HL-60 (cell line): ENCODE results near the gene SNAPC5.

Experiments
- DNase-seq, 2 experiments: peaks; one replicate each; pipeline ENCODE4 v3.0.0-alpha.2; 2010 to 2020; ENCODE audit warnings: low read depth in 1 of 2, low spot score in 1 of 2
- H3K27ac ChIP-seq: fragments of 250-450 bp; sonication (Bioruptor Pico); replicated peaks from 2 replicates; pipeline ENCODE4 v1.5.1; 2020; ENCODE audit warnings: mild to moderate bottlenecking, moderate library complexity
- H3K27me3 ChIP-seq: fragments of 250-450 bp; sonication (Bioruptor Pico); 2 replicates; pipeline ENCODE4 v1.5.1; 2021; ENCODE audit warnings: mild to moderate bottlenecking, moderate library complexity; ENCODE audit not compliant: insufficient read depth, poor library complexity, severe bottlenecking
- H3K4me3 ChIP-seq: replicated peaks from 2 replicates; pipeline ENCODE4 v1.5.1; 2011; ENCODE audit warnings: mild to moderate bottlenecking, control low read depth, low read length; ENCODE audit not compliant: insufficient read depth
- CTCF ChIP-seq: IDR thresholded peaks from one replicate; pipeline ENCODE4 v1.5.1; 2011; ENCODE audit warnings: low read length, control low read depth, inconsistent platforms; ENCODE audit not compliant: insufficient read depth
- GABPA ChIP-seq: IDR thresholded peaks from 2 replicates; pipeline ENCODE4 v1.6.1; 2012; ENCODE audit warnings: low read depth
- POLR2AphosphoS5 ChIP-seq: IDR thresholded peaks from 2 replicates; pipeline ENCODE4 v1.6.1; 2012; ENCODE audit warnings: low read depth
- REST ChIP-seq: IDR thresholded peaks from 2 replicates; pipeline ENCODE4 v1.6.1; 2012; ENCODE audit warnings: low read depth; ENCODE audit not compliant: insufficient replicate concordance
- SPI1 ChIP-seq: IDR thresholded peaks from 2 replicates; pipeline ENCODE4 v1.6.1; 2012; ENCODE audit warnings: low read depth, mild to moderate bottlenecking, borderline replicate concordance

Gene SNAPC5

GRCh38 chr15:66482539-66482938, 15.0 kb downstream of the SNAPC5 start:
- Histone ChIP-seq H3K4me3 (no peak overlapping the region), H3K27me3 (no peaks in the 10 kb centered on the region), H3K27ac (no peak overlapping the region)
- TF ChIP-seq POLR2AphosphoS5, result no peak
- no peak for TF ChIP-seq REST
- no peak for TF ChIP-seq CTCF
- no peak for TF ChIP-seq SPI1
- no peak for TF ChIP-seq GABPA
- DNase-seq, result no peak

GRCh38 chr15:66481107-66481856, 16.3 kb downstream of the SNAPC5 start:
- Histone ChIP-seq H3K27me3 (no peaks in the 10 kb centered on the region), H3K4me3 (no peak overlapping the region), H3K27ac (no peak overlapping the region)
- no peak for DNase-seq
- no peak for TF ChIP-seq GABPA
- no peak for TF ChIP-seq POLR2AphosphoS5
- no peak for TF ChIP-seq REST
- no peak for TF ChIP-seq SPI1
- no peak for TF ChIP-seq CTCF

GRCh38 chr15:66480267-66480666, 17.3 kb downstream of the SNAPC5 start:
- no peak for TF ChIP-seq POLR2AphosphoS5
- no peak for TF ChIP-seq GABPA
- TF ChIP-seq SPI1, result no peak
- TF ChIP-seq REST, result no peak
- TF ChIP-seq CTCF, result no peak
- DNase-seq, result no peak
- Histone ChIP-seq H3K4me3 (no peak overlapping the region), H3K27ac (no peak overlapping the region), H3K27me3 (no peaks in the 10 kb centered on the region)
